GM21381 (cell line): ENCODE data around the gene SLC7A7.
"Not testable (repeated sequence)": the region's sequence is repeated elsewhere in the genome, so short reads cannot be mapped to it uniquely, and the experiment has no call there.

Source experiments
- ATAC-seq: cut with Tn5 transposase; IDR thresholded peaks from one replicate; pipeline ENCODE4 v1.9.1; 2021; ENCODE audit warnings: mild to moderate bottlenecking, moderate library complexity; ENCODE audit not compliant: unreplicated experiment

The SLC7A7 gene

DNA sequence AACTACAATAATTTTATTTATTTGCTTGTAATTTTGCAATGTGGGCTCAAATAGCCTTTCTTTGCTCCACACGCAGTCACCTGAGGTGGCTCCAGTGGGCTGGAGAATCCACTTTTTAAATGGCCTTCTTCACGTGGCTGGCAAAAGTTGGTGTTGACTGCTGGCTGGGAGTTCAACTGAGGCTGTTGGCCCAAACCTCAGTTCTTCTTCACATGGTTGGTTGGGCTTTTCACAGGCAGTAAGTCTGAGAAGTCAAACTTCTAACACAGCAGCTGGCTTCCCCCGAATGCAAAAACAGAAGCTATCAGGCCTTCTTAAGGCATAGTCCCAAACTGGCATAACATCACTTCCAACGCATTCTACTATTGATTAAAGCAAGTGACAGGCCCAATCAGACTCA, 50.9 kb downstream of the SLC7A7 start:
- no peak for ATAC-seq

DNA sequence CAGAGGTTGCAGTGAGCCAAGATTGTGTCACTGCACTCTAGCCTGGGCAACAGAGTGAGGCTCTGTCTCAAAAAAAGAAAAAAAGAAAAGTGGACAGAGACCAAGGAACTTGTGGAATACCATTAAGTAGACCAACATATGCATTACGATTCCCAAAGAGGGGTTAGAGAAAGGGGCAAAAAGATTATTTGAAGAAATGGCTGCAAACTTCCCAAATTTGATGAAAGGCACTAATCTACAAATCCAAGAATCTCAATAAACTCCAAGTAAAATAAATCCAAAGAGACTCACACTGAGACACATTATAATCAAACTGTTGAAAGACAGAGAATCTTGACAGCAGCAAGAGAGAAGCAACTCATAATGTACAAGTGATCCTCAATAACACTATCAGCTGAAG, 53.5 kb downstream of the SLC7A7 start:
- ATAC-seq = no peak

DNA sequence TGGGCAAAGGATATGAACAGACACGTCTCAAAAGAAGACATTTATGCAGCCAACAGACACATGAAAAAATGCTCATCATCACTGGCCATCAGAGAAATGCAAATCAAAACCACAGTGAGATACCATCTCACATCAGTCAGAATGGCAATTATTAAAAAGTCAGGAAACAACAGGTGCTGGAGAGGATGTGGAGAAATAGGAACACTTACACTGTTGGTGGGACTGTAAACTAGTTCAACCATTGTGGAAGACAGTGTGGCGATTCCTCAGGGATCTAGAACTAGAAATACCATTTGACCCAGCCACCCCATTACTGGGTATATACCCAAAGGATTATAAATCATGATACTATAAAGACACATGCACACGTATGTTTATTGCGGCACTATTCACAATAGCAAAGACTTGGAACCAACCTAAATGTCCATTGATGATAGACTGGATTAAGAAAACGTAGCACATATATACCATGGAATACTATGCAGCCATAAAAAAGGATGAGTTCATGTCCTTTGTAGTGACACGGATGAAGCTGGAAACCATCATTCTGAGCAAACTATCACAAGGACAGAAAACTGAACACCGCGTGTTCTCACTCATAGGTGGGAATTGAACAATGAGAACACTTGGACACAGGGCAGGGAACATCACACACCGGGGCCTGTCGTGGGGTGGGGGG, 57.1 kb downstream of the SLC7A7 start:
- ATAC-seq = not testable (repeated sequence)

DNA sequence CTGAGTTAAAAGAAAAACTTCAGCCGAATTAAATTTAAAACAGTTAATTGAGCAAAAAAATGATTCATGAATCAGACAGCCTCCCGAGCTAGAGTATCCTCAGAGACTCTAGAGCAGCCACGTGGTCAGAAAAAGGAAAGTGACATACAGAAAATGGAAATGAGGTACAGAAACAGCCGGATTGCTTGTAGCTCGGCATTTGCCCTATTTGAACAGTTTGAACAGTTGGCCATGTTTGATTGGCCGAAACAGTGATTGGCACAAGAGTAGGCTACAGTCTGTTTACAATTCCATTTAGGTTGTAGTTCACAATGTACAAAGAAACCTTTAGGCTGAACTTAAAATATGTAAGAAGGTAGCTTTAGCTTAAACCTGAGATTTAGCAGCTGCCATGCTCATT, 61.6 kb downstream of the SLC7A7 start:
- ATAC-seq = no peak

DNA sequence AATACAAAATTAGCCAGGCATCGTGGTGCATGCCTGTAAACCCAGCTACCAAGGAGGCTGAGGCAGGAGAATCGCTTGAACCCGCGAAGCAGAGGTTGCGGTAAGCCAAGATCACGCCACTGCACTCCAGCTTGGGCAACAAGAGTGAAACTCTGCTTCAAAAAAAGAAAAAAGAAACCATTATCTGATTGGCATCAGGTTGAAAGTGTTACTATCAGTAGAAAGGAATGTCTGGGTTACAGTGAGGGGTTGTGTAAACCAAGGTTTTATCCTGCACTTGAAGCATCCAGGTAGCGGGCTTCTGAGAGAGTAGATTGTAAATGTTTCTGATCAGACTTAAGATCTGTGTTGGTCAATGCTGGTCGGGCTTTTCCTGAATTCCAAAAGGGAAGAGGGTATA, 62.8 kb downstream of the SLC7A7 start:
- ATAC-seq = no peak

DNA sequence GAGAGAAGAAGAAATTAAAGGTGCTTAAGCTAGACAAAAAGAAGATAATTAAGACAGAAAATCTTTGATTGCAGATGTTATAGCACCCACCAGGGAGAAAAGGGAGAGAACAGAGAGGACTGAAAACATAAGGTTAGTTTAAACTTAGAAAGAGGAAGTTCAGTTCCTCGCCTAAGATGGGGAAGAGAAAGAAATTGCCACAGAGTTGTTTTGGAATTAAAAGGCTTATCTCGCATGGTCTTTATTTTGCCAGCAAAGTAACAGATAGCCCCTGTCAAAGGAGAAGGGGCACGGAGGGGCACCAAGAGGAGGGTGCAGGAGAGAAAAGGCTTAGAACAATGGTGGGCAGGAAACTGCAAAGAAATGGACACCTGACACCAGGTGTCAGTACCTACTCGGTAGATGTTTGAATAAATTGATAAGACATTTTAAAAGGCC, 66.6 kb downstream of the SLC7A7 start:
- ATAC-seq = no peak

DNA sequence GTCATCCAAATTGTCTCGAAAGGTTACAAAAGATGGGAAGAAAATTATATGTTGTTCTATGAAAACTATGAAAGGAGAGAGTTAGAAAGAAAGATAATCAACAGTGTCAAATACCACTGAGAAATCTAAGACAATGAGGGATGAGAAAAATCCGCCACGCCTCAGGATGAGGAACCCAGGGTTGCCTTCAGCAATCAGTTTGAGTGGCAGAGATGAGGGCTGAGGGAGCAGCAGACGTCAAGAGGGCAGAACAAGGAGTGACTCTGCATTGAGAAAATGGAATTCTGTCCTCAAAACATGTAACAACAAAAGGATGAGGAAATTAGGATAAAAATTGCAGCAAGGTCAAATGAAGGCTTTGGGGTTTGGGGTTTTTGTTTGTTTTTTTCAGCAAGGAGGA, 67.0 kb downstream of the SLC7A7 start:
- ATAC-seq = no peak

DNA sequence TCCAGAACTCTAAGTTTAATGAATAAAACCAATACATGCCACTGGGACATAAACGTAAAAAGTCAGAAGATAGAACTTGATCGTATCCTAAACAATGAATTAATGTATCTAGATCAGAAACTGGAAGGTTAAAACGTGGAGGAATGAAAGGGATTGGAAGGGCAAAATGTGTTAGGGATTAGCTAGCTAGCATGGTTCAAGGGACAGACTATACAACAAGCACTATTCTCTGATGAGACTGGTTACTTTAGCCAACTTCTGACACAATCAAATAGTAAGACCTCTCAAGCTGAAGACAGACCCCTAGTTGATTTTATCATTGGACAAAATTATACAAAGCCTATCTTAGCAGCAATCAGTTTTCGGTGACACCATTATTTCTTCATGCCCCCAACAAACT, 67.5 kb downstream of the SLC7A7 start:
- ATAC-seq = no peak

DNA sequence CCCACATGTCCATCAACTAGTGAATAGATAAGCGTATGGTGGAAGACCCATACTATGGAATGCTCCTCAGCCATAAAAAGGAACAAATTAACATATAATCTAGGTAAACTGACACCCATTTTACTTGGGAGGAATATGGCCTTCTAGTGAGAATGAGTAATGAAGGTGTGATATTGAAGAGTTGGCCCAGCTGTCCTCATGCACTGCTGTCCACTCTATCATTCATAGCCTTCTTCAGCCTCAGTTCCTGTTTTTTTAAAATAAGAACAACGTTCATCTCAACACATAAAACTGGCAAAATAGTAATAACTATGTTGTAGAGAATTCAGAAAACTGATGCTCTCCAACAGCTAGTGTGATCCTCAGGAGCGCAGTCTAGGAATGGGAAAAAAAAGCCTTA, 75.2 kb downstream of the SLC7A7 start:
- no peak for ATAC-seq

DNA sequence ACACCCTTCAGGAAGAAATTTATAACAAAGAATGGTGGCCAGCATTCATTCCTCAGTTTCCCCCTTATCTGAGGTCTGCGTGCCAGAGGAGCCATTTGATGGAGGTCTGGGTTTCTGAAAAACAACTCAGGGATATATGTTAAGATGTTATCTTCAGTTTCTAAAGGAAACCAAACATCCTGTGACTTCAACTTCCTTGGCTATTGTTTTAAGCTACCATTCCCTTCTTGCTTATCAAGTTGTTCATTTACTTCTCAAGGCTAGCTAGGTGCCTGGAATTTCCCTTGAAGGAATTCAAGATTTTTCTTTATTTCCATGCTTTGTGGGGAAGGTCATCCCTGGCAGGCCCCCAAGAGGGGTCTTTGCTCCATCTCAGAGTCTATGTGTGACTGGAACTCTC, 75.8 kb downstream of the SLC7A7 start:
- no peak for ATAC-seq

DNA sequence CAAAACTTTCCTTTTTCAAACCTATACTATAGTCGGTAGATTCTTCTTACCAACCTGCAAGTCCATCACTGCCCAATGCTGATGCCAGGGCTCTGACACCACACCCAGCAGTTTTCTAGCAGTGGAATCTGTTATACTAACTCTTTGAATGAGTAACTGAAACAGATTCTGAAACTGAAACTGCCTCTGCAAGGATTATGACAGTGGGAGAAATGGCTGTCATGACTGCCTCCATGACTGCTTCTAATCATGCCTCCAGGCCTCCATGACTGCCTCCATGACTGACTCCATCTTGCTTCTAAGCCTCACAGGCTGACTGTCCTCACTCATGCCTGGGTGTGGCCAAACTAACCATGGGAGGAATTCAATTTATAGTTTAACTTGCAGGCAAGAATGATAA, 78.2 kb downstream of the SLC7A7 start:
- peak; percentile 69 for ATAC-seq

DNA sequence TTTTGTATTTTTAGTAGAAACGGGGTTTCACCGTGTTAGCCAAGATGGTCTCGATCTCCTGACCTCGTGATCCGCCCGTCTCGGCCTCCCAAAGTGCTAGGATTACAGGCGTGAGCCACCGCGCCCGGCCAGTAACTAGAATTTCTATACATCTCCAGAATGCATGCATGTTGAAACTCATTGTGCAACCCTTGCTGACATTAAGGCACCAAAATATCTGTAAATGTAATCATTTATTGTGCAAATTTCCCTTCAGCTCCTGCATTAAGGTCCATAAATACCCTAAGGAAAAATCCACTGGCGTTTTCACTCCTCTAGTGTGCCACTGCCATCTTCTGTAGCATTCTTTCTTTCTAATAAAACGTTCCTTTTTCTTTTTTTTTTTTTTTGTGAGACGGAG, 78.9 kb downstream of the SLC7A7 start:
- ATAC-seq = not testable (repeated sequence)

DNA sequence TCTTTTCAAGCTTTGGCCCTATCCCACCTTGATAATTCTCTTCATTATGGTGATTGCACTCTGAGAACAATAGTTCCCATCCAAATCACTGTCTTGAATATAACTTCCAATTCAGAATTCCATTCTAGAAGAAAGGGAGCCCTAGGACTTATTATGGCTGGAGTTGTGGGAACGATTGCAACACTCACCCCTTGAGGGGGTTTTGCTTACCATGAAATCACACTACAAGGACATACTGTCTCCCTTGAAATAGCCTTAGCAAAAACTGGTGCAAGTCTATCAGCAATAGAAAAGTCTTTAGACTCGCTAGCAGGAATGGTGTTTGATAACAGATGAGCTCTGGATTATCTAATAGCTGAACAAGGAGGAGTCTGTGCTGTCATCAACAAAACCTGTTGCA, 80.1 kb downstream of the SLC7A7 start:
- ATAC-seq = no peak

DNA sequence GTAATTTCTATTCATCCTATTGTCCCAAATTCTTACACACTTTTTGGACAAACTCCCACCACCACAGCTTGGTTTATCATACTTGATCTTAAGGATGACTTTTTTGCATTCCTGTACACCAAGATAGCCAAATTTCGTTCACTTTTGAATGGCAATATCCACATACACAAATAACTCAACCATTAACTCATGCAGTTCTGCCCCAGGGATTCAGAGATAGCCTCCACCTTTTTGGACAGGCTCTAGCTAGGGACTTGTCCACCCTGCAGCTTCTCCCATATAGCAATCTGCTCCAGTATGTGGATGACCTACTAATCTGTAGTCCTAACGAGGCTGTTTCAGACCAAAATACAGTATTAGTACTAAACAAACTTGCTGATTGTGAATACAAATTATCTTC, 81.4 kb downstream of the SLC7A7 start:
- no peak for ATAC-seq

DNA sequence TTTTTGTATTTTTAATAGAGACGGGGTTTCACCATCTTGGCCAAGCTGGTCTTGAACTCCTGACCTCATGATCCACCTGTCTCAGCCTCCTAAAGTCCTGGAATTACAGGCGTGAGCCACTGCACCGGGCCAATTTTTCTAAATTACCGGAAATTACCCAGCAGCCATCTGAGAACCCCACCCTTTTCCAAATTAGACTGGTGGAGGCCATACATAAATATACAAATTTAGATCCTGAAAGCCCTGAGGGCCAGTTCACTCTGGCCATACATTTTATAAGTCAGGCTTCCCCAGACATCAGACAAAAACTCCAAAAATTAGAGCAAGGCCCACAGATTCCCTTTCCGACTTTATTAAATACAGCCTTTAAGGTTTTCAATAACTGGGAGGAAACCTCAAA, 83.2 kb downstream of the SLC7A7 start:
- not testable (repeated sequence) for ATAC-seq

DNA sequence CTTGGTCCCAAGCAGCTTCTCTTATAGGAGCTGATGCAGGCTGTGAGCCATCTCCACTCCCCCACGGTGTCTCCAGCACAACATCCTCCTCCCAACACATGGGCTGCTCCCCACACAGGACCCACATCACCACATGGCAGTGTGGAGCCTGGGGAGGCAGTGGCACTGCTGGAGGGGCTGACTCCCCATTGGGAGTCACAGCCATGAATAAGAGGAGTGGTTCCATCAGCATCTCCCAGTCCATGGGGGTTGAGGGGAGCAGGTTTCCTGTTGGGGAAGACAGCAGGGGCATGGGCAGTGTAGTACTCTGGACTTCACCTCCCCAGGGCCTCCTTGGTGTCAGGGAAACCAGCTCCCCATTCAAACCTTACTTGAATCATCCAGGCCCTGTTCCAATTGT, 89.2 kb downstream of the SLC7A7 start:
- ATAC-seq = no peak

DNA sequence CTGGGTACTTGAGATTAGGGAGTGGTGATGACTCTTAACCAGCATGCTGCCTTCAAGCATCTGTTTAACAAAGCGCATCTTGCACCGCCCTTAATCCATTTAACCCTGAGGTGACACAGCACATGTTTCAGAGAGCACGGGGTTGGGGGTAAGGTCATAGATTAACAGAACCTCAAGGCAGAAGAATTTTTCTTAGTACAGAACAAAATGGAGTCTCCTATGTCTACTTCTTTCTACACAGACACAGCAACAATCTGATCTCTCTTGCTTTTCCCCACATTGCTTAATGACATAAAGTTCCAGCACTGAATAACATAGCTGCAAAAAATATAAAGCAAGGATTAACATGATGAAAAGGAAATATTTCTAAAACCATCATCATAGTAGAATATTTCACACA, 89.9 kb downstream of the SLC7A7 start:
- ATAC-seq = not testable (repeated sequence)

DNA sequence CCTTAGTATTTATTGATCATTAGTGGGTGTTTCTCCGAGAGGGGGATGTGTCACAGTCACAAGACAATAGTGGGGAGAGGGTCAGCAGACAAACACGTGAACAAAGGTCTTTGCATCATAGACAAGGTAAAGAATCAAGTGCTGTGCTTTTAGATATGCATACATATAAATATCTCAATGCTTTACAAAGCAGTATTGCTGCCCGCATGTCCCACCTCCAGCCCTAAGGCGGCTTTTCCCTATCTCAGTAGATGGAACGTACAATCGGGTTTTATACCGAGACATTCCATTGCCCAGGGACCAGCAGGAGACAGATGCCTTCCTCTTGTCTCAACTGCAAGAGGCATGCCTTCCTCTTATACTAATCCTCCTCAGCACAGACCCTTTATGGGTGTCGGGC, 90.4 kb downstream of the SLC7A7 start:
- ATAC-seq = not testable (repeated sequence)

DNA sequence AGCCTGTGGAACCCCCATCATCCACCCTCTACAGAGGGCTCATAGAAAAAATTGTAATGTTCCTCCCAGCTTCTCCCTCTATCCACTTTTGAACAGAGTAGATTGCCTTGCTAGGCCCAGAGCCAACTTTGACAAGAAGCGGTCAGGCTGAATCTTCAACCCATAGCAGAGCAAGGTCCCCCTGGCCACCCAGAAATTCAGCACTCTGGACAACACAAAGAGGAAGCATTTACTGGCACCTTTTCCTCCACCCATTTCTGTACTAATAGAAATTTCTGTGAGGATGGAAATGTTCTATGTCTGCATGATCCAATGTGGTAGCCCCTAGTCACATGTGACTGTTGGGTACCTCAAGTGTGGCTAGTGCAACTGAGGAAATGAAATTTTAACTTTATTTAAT, 91.4 kb downstream of the SLC7A7 start:
- ATAC-seq = no peak
